BLaER1 treated with 17β-estradiol and CSF1 and Interleukin-3, amounts not matched to agents 10 nM and 100 nM (cell line): ENCODE data around the gene TMEM60.

ENCODE experiments used
- H3K27ac ChIP-seq, 11 experiments: shearing (Covaris generic); formaldehyde crosslinking; 2 replicates each; pipeline ENCODE4 v1.8.1; 2022
- H3K27me3 ChIP-seq, 11 experiments: shearing (Covaris generic); formaldehyde crosslinking; 2 replicates each; pipeline ENCODE4 v1.8.1; 2022
- H3K36me3 ChIP-seq, 11 experiments: shearing (Covaris generic); formaldehyde crosslinking; 2 replicates each; pipeline ENCODE4 v1.8.1; 2022
- H3K4me1 ChIP-seq, 10 experiments: shearing (Covaris generic); formaldehyde crosslinking; 2 replicates each; pipeline ENCODE4 v1.8.1; 2022
- H3K4me2 ChIP-seq, 11 experiments: shearing (Covaris generic); formaldehyde crosslinking; 2 replicates each; pipeline ENCODE4 v1.8.1; 2022
- H3K4me3 ChIP-seq, 10 experiments: shearing (Covaris generic); formaldehyde crosslinking; 2 replicates each; pipeline ENCODE4 v1.8.1; 2022
- H3K9ac ChIP-seq, 11 experiments: shearing (Covaris generic); formaldehyde crosslinking; 2 replicates each; pipeline ENCODE4 v1.8.1; 2022
- H3K9me3 ChIP-seq, 11 experiments: shearing (Covaris generic); formaldehyde crosslinking; replicated peaks in 1 of 11; 2 replicates each; pipeline ENCODE4 v1.8.1; 2022
- H4K20me1 ChIP-seq, 11 experiments: shearing (Covaris generic); formaldehyde crosslinking; 2 replicates each; pipeline ENCODE4 v1.8.1; 2022
- Cebpa-rat ChIP-seq, 11 experiments: shearing (Covaris generic); IDR thresholded peaks; 2 replicates each; pipeline ENCODE4 v1.8.1; 2022

Gene TMEM60

DNA sequence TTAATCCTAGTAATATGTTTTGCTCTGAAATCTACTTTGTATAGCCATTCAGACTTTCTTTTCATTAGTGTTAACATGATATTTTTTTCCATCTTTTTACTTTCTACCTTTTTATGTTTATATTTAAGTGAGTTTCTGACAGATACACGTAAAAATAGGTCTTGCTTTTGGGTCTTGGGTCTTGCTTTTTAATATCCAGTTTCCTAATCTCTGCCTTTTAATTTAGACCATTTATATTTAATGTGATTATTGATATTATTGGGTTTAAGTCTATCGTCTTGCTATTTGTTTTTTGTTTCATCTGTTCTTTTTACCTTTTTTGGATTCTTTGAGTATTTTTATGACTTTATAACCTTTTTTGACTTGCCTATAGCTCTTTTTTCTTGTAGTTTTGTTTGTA is 8.2 kb upstream of the TMEM60 start:
- Histone ChIP-seq H3K4me3 (no peak overlapping the region; a peak in 1 of 20 replicates), H3K9ac (no peak overlapping the region), H3K27ac (no peak overlapping the region), H3K9me3 (peaks cover 56 to 75% (median 67%) of the 10 kb centered on the region in 11 experiments), H3K36me3 (peaks cover 5 to 53% (median 30%) of the 10 kb centered on the region in 11 experiments; a peak in 21 of 22 replicates), H4K20me1 (peaks cover 0 to 9% (median 0%) of the 10 kb centered on the region in 11 experiments; a peak in 2 of 22 replicates), H3K27me3 (no peaks in the 10 kb centered on the region), H3K4me1 (peaks cover 11 to 29% (median 14%) of the 10 kb centered on the region in 10 experiments; a peak in 19 of 20 replicates), H3K4me2 (no peak overlapping the region)
- no peak for TF ChIP-seq Cebpa-rat (IDR thresholded peaks at IDR 0.05)

DNA sequence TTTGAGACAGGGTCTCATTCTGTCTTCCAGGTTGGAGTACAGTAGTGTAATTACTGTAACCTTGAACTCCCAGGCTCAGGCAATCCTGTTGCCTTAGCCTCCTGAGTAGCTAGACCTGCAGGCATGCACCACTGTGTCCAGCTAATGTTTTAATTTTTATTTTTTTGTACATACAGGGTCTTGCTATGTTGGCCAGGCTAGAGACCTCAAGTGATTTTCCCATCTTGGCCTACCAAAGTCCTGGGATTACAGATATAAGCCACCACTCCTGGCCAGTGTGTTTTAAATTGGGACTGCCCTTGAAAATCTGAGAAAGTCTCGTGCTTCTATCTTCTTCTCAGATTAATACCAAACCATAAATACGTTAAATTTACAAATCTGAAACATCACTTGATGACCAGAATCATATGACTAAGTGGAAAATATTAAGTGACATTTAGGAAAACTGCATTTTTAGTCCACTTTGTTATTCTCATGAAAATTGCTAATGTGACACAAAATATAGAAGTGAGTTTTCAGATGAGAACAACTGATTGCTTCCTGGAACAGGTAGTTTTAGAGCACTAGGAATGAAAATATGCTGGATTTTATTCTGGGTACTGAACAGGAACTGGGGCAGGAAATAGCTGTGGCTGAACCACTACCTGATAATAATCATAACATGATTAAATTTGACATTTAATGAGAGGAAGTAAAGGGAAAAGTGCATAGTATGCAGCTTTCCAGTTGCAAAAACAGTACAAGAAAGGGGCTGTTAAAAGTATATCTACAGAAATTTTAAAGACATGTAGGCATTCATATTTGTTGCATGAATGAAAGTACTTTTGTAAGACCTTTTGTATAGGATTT is 4.5 kb upstream of the TMEM60 start:
- Histone ChIP-seq H4K20me1 (peaks cover 0 to 9% (median 0%) of the 10 kb centered on the region in 11 experiments; a peak in 4 of 22 replicates), H3K36me3 (peaks cover 5 to 28% (median 12%) of the 10 kb centered on the region in 11 experiments; a peak in 18 of 22 replicates), H3K9ac (no peak overlapping the region), H3K27me3 (no peaks in the 10 kb centered on the region), H3K27ac (peak overlapping the region in 2 of 11 experiments; percentile 8 to 18; a peak in 1 of 22 replicates), H3K4me2 (peak overlapping the region; percentile 29 to 79 (median 43); a peak in 20 of 22 replicates), H3K9me3 (peaks cover 29 to 40% (median 38%) of the 10 kb centered on the region in 11 experiments), H3K4me3 (no peak overlapping the region), H3K4me1 (peaks cover 20 to 49% (median 29%) of the 10 kb centered on the region in 10 experiments)
- TF ChIP-seq Cebpa-rat (IDR thresholded peaks at IDR 0.05) = no peak

DNA sequence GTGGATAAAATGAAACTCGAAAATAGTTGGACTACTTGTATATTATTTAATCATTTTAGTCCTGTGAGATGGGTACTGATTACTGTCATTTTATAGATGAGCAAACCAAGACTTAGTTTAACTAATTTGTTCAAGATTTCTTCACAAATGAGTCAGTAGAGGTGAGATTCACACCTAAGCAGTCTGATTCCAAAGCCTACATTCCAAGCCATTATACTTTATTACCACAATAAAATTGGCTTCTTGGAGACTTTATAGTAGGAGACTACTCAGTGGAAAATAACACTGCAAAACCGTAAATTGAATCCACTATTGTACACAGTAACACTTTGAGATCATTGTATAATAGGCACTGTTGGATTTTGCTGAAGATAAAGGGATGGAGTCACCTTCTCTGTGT is 2.5 kb upstream of the TMEM60 start:
- peak overlapping the region in 2 of 10 experiments; percentile 78 to 83; a peak in 2 of 20 replicates for H3K4me3 ChIP-seq
- TF ChIP-seq Cebpa-rat (IDR thresholded peaks at IDR 0.05) = no peak
- peaks cover 8 to 20% (median 18%) of the 10 kb centered on the region in 11 experiments for H3K9me3 ChIP-seq
- H3K4me2 ChIP-seq = peak overlapping the region; percentile 68 to 93 (median 85); a peak in 19 of 22 replicates
- H3K9ac ChIP-seq = no peak overlapping the region
- H3K4me1 ChIP-seq = peaks cover 33 to 66% (median 44%) of the 10 kb centered on the region in 10 experiments
- H3K27me3 ChIP-seq = no peaks in the 10 kb centered on the region
- H4K20me1 ChIP-seq = peaks cover 4 to 24% (median 14%) of the 10 kb centered on the region in 11 experiments; a peak in 14 of 22 replicates
- H3K27ac ChIP-seq = no peak overlapping the region
- peaks cover 0 to 10% (median 3%) of the 10 kb centered on the region in 11 experiments; a peak in 15 of 22 replicates for H3K36me3 ChIP-seq

DNA sequence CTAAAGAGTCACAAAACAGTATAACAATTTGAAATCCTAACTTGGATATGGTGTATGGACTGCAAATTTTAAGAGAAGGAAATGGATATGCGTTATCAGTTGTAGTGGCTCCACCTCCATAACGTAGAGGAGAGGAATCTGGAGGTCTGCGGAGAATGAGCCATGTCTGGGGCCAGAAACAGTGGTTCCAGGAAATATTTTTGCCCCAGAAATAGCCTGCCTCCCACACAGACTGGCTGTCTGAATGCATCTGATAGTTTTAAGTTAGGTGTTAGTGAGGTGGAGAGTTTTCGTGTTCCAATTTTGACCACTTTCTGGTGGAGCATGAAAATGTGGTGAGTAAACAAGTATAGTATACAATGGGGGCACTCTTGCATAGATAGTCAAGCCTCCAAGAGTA is 1.9 kb upstream of the TMEM60 start:
- peaks cover 2 to 14% (median 12%) of the 10 kb centered on the region in 11 experiments; a peak in 20 of 22 replicates for H3K9me3 ChIP-seq
- peaks cover 0 to 12% (median 2%) of the 10 kb centered on the region in 11 experiments; a peak in 12 of 22 replicates for H3K36me3 ChIP-seq
- no peaks in the 10 kb centered on the region for H3K27me3 ChIP-seq
- peaks cover 4 to 27% (median 16%) of the 10 kb centered on the region in 11 experiments; a peak in 16 of 22 replicates for H4K20me1 ChIP-seq
- peak overlapping the region; percentile 68 to 93 (median 85) for H3K4me2 ChIP-seq
- TF ChIP-seq Cebpa-rat (IDR thresholded peaks at IDR 0.05) = no peak
- H3K4me1 ChIP-seq = peaks cover 33 to 70% (median 44%) of the 10 kb centered on the region in 10 experiments
- H3K9ac ChIP-seq = peak overlapping the region; percentile 31 to 96 (median 93); a peak in 13 of 22 replicates
- peak overlapping the region; percentile 76 to 93 (median 89); a peak in 19 of 20 replicates for H3K4me3 ChIP-seq
- H3K27ac ChIP-seq = peak overlapping the region in 4 of 11 experiments; percentile 86 to 95 (median 91); a peak in 4 of 22 replicates

DNA sequence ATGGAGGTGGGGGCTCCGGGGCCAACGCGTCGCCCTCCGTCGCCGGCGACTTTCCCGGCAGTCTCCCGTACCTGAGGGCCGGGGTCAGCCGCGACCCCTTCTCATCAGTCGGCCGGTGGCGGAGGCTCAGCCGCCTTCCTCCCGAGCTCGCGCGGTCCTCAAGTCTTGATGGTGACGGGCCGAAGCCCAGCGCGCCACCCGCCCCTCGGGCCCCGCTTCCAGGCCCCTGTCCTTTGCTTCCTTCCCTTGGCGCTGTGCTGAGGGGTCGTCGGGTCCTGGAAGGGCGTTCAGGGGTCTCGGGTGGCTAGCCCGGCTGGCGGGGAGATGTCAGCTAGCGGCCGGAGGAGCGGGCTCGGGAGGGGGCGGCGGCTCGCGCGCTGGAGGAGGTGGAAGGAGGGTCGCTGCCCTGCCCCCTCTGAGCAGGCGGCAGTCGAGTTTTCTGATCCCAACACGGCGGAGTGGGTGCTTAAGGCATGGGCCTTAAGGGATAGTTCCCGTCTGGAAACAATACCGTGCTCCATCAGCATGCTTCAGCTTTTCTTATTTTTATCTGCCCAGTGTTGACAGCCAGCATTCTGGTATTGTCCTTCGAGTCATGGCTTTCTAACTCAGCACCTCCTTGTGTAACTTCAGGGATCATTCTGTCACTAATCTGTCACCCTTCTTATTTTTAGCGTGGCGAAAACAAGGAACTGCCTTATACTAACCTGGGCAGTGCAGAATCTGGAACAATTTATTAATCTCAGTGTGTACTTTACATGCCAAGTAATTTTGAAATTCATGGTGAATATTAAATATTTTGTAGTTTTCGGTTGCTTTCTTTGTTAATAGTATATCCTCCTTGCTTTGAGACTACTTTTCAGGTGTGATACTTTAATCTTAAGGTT is 1.1 kb upstream of the TMEM60 start:
- Histone ChIP-seq H3K4me2 (peak overlapping the region; percentile 68 to 93 (median 85)), H3K4me1 (peaks cover 37 to 76% (median 44%) of the 10 kb centered on the region in 10 experiments), H3K9me3 (peaks cover 0 to 6% (median 4%) of the 10 kb centered on the region in 11 experiments; a peak in 17 of 22 replicates), H3K27ac (peak overlapping the region; percentile 83 to 95 (median 89)), H3K4me3 (peak overlapping the region; percentile 76 to 93 (median 89)), H3K9ac (peak overlapping the region; percentile 85 to 96 (median 93)), H3K36me3 (peaks cover 0 to 20% (median 10%) of the 10 kb centered on the region in 11 experiments; a peak in 16 of 22 replicates), H4K20me1 (peaks cover 4 to 35% (median 22%) of the 10 kb centered on the region in 11 experiments; a peak in 17 of 22 replicates), H3K27me3 (no peaks in the 10 kb centered on the region)
- no peak for TF ChIP-seq Cebpa-rat (IDR thresholded peaks at IDR 0.05)

DNA sequence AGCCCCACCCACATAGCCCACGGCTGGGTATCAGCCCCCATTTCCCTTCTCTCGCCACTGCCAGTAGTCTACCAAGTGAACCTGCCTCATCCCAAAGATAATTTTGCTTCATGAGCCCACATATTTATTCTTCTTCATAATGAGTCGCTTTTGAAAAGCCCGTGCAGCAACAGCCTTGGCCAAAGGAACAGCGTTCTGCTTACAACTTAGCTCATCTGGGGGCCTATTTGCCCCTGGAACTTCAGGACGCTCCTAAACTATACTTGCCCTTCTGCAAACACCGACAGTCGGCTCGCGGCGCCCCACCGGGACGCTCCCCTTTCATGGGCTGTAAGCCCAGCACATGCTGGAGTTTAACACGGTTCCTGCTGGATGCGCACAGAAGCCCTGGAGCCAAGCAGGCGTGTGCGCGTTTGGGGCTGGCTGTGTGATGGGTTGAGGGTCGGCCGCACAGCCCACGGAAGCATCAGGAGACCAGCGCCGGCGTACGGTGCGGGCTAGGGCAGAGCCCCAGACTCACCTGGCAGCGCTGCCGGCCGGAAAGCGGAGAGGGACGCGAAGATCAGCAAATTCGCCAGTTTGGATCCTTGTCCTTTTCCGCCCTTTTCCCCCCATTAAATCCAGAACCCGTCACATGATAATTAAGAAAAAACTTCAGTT is 370 bp downstream of the TMEM60 start:
- peaks cover 4 to 40% (median 24%) of the 10 kb centered on the region in 11 experiments; a peak in 18 of 22 replicates for H4K20me1 ChIP-seq
- no peaks in the 10 kb centered on the region for H3K27me3 ChIP-seq
- peaks cover 29 to 69% (median 37%) of the 10 kb centered on the region in 10 experiments for H3K4me1 ChIP-seq
- H3K27ac ChIP-seq = peak overlapping the region; percentile 81 to 95 (median 89)
- H3K4me3 ChIP-seq = peak overlapping the region; percentile 76 to 93 (median 89)
- H3K9me3 ChIP-seq = no peaks in the 10 kb centered on the region
- H3K9ac ChIP-seq = peak overlapping the region; percentile 85 to 96 (median 92)
- TF ChIP-seq Cebpa-rat (IDR thresholded peaks at IDR 0.05) = no peak
- H3K36me3 ChIP-seq = peaks cover 7 to 34% (median 20%) of the 10 kb centered on the region in 11 experiments; a peak in 18 of 22 replicates
- H3K4me2 ChIP-seq = peak overlapping the region; percentile 79 to 98 (median 93)

DNA sequence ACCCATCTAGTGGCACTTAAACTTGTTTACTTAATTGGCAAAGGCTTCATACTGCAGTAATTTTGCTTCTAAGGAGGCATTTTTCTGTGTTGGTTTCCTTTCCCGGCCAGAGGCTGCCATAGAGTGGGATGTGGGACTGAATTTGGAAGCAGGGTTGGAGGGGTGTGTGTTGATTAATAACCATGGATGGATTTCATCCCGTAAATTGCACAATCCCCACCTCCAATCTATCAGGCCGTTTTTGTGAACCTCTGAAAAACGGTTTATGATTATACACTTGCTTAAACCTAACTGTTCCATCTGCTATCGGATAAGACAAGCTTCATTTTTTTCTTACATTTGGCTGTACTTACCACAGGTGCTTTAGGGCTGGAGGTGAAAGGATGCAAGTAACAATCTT is 1.3 kb downstream of the TMEM60 start:
- H4K20me1 ChIP-seq = peaks cover 4 to 45% (median 24%) of the 10 kb centered on the region in 11 experiments; a peak in 18 of 22 replicates
- no peaks in the 10 kb centered on the region for H3K9me3 ChIP-seq
- no peak for TF ChIP-seq Cebpa-rat (IDR thresholded peaks at IDR 0.05)
- peak overlapping the region in 4 of 11 experiments; percentile 86 to 92 (median 92); a peak in 5 of 22 replicates for H3K27ac ChIP-seq
- peaks cover 23 to 60% (median 32%) of the 10 kb centered on the region in 10 experiments for H3K4me1 ChIP-seq
- H3K9ac ChIP-seq = peak overlapping the region; percentile 85 to 96 (median 92); a peak in 21 of 22 replicates
- peak overlapping the region; percentile 76 to 93 (median 89) for H3K4me3 ChIP-seq
- peak overlapping the region; percentile 79 to 98 (median 93) for H3K4me2 ChIP-seq
- peaks cover 7 to 34% (median 20%) of the 10 kb centered on the region in 11 experiments; a peak in 18 of 22 replicates for H3K36me3 ChIP-seq
- H3K27me3 ChIP-seq = no peaks in the 10 kb centered on the region
